ENCODE results near the gene COL28A1. TPM values are rescaled to one million over a fixed set of nuclear protein-coding genes. Genes with fewer than 3 reads are reported as not detected.

COL28A1 gene
- total RNA-seq, 1 donor from 2014 or later: 2.7 TPM

- no peak for ATAC-seq
- intact Hi-C loops (cut with micrococcal nuclease): no loop called here
- DNase-seq: no peak
These were observed 9.7 kb downstream of the COL28A1 start for GRCh38 chr7:7526006-7526405.

GRCh38 chr7:7524121-7524520 is 11.6 kb downstream of the COL28A1 start:
- no peak for DNase-seq
- intact Hi-C loops (cut with micrococcal nuclease): no loop called here
- no peak for ATAC-seq

- ATAC-seq (no peak), DNase-seq (no peak)
- intact Hi-C loops (cut with micrococcal nuclease): no loop called here
These were observed 13.3 kb downstream of the COL28A1 start for GRCh38 chr7:7522421-7522820.

- intact Hi-C loops (cut with micrococcal nuclease): no loop called here
- no peak for ATAC-seq
- no peak for DNase-seq
These were observed 14.4 kb downstream of the COL28A1 start for GRCh38 chr7:7521259-7521658.

GRCh38 chr7:7519528-7519927 is 16.1 kb downstream of the COL28A1 start:
- intact Hi-C loops (cut with micrococcal nuclease): no loop called here
- ATAC-seq (no peak), DNase-seq (no peak)

- intact Hi-C loops (cut with micrococcal nuclease): no loop called here
- ATAC-seq: no peak
- DNase-seq: no peak
These were observed 16.6 kb downstream of the COL28A1 start for GRCh38 chr7:7519056-7519455.

GRCh38 chr7:7517754-7518153 is 17.9 kb downstream of the COL28A1 start:
- ATAC-seq: peak; percentile 95

GRCh38 chr7:7516662-7517061 is 19.0 kb downstream of the COL28A1 start:
- DNase-seq (no peak), ATAC-seq (no peak)
- intact Hi-C loops (cut with micrococcal nuclease): no loop called here

More at GRCh38 chr7:7517754-7518153, 17.9 kb downstream of the COL28A1 start:
- DNase-seq: no peak
- intact Hi-C loops (cut with micrococcal nuclease): no loop called here

GRCh38 chr7:7516156-7516555 is 19.5 kb downstream of the COL28A1 start:
- ATAC-seq (no peak), DNase-seq (no peak)
- intact Hi-C loops (cut with micrococcal nuclease): no loop called here

- no peak for ATAC-seq
- no peak for DNase-seq
- intact Hi-C loops (cut with micrococcal nuclease): no loop called here
These were observed 22.6 kb downstream of the COL28A1 start for GRCh38 chr7:7512861-7513597.

- DNase-seq (no peak), ATAC-seq (peak; percentile 28)
- intact Hi-C loops (cut with micrococcal nuclease): no loop called here
These were observed 24.9 kb downstream of the COL28A1 start for GRCh38 chr7:7510794-7511193.

GRCh38 chr7:7505915-7506314 is 29.8 kb downstream of the COL28A1 start:
- intact Hi-C loops (cut with micrococcal nuclease): no loop called here
- ATAC-seq (peak; percentile 78), DNase-seq (no peak)

GRCh38 chr7:7504910-7505704 is 30.6 kb downstream of the COL28A1 start:
- intact Hi-C loops (cut with micrococcal nuclease): no loop called here
- no peak for DNase-seq
- peak; percentile 79 for ATAC-seq

GRCh38 chr7:7499892-7500291 is 35.8 kb downstream of the COL28A1 start:
- DNase-seq: no peak
- intact Hi-C loops (cut with micrococcal nuclease): no loop called here
- no peak for ATAC-seq

- intact Hi-C loops (cut with micrococcal nuclease): no loop called here
- ATAC-seq: no peak
- no peak for DNase-seq
These were observed 36.8 kb downstream of the COL28A1 start for GRCh38 chr7:7498856-7499255.

GRCh38 chr7:7496311-7496710 is 39.4 kb downstream of the COL28A1 start:
- DNase-seq: no peak
- ATAC-seq: no peak

GRCh38 chr7:7495171-7495570 is 40.5 kb downstream of the COL28A1 start:
- intact Hi-C loops (cut with micrococcal nuclease): no loop called here
- no peak for ATAC-seq

More at GRCh38 chr7:7496311-7496710, 39.4 kb downstream of the COL28A1 start:
- intact Hi-C loops (cut with micrococcal nuclease): no loop called here

GRCh38 chr7:7491044-7491443 is 44.6 kb downstream of the COL28A1 start:
- no peak for ATAC-seq
- intact Hi-C loops (cut with micrococcal nuclease): no loop called here
- DNase-seq: no peak

More at GRCh38 chr7:7495171-7495570, 40.5 kb downstream of the COL28A1 start:
- DNase-seq: no peak

GRCh38 chr7:7490003-7490402 is 45.7 kb downstream of the COL28A1 start:
- no peak for ATAC-seq
- intact Hi-C loops (cut with micrococcal nuclease): no loop called here

GRCh38 chr7:7489546-7489945 is 46.1 kb downstream of the COL28A1 start:
- ATAC-seq: no peak
- intact Hi-C loops (cut with micrococcal nuclease): no loop called here
- no peak for DNase-seq

More at GRCh38 chr7:7490003-7490402, 45.7 kb downstream of the COL28A1 start:
- DNase-seq: no peak

- ATAC-seq: no peak
- intact Hi-C loops (cut with micrococcal nuclease): no loop called here
- no peak for DNase-seq
These were observed 49.3 kb downstream of the COL28A1 start for GRCh38 chr7:7486362-7486761.

All from left ventricle myocardium superior (tissue), 1 donor.